ENCODE measurements around the gene LCE1B. TPM values are rescaled to one million over a fixed set of nuclear protein-coding genes. Genes with fewer than 3 reads are reported as not detected.

Gene LCE1B
- total and polyA plus RNA-seq, 10 of the 15 experiments (the other 5 are each of a cell fraction or from before 2014, with no cell fraction given): 0.13 to 3.3 (median 0.60) TPM; not detected in 2

DNA sequence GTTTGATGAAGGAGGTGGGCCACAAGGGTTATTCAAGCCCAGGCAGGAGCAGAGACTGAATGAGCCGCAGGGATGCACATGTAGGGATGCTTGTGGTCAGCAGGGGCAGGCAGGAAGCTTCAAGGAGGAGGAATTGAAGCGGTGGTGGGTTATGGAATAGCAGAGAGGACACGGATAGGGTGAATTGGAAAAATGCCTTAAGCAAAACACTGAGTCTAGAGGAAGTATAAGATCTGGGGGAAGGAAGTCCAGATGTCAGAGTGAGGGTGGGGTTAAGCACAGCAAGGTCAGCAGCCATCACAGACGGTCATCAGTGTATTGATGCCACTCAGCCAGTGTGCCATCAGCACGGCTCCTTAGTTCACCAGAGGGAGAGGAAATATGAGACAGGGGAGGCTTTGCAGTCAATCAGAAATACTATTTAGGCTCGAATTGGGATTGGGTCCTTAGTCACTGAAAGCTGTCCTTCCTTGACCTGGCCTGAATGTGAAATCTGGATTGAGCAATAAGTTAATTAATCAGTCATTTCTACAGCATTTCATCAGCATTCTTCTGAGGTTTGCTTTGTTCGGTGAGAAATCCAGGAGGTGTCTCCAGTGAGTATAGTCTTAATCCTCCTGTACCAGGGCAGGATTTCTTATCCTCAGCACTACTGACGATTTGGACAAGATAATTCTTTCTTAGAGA lies 42.8 kb upstream of the LCE1B start:
- H3K4me3 ChIP-seq: no peak overlapping the region
- FAIRE-seq: no peak
- H4K20me1 ChIP-seq (ENCODE audit: control insufficient read depth, insufficient read depth): no peaks in the 10 kb centered on the region
- intact Hi-C loops (cut with micrococcal nuclease; ENCODE audit: unreplicated experiment): no loop called here
- SMC1A ChIA-PET (ENCODE audit: uncharacterized antibody, unreplicated experiment): interaction anchor here (0.8 kb wide), 1 partner anchor 10 kb away, joined by 3 read pairs; no protein-coding TSS in a partner anchor
- no peak for DNase-seq (ENCODE audit: low read depth, low spot score)
- 5% methylated on average over 8 of the region's 8 CpGs for WGBS (ENCODE audit: insufficient coverage, insufficient replicate concordance, low lambda C conversion rate, missing lambda C conversion rate)
- no peak for ATAC-seq
- H3K4me1 ChIP-seq (ENCODE audit: control insufficient read depth, insufficient read depth, low read length): no peaks in the 10 kb centered on the region
- H3K27ac ChIP-seq (ENCODE audit: control insufficient read depth, insufficient read depth): no peak overlapping the region
- CTCF ChIA-PET: interaction anchor here (1.5 kb wide), 1 partner anchor 117 kb away, joined by 3 read pairs; no protein-coding TSS in a partner anchor
- H3K9ac ChIP-seq (ENCODE audit: control insufficient read depth, insufficient read depth, low read length): no peak overlapping the region
- no peaks in the 10 kb centered on the region for H3K9me3 ChIP-seq (replicated peaks; ENCODE audit: control insufficient read depth, insufficient read depth, low read length)
- H2AFZ ChIP-seq (ENCODE audit: control insufficient read depth, low read depth, low read length): no peak overlapping the region
- POLR2A ChIA-PET: no interaction called here
- TF ChIP-seq, protein P1, sequence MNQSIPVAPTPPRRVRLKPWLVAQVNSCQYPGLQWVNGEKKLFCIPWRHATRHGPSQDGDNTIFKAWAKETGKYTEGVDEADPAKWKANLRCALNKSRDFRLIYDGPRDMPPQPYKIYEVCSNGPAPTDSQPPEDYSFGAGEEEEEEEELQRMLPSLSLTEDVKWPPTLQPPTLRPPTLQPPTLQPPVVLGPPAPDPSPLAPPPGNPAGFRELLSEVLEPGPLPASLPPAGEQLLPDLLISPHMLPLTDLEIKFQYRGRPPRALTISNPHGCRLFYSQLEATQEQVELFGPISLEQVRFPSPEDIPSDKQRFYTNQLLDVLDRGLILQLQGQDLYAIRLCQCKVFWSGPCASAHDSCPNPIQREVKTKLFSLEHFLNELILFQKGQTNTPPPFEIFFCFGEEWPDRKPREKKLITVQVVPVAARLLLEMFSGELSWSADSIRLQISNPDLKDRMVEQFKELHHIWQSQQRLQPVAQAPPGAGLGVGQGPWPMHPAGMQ (IDR thresholded peaks at IDR 0.05; ENCODE audit: borderline replicate concordance): no peak
- TF ChIP-seq RAD51 (IDR thresholded peaks at IDR 0.05) (no peak), SRF (IDR thresholded peaks at IDR 0.05; ENCODE audit: low read depth in 2 of 2, low read length in 2 of 2) (no peak), IKZF2 (IDR thresholded peaks at IDR 0.05) (no peak), RFX5 (IDR thresholded peaks at IDR 0.05; ENCODE audit: low read depth, low read length) (no peak), IRF3 (IDR thresholded peaks at IDR 0.05) (no peak), EZH2 (IDR thresholded peaks at IDR 0.05; ENCODE audit: borderline replicate concordance, control insufficient read depth, low read depth, low read length) (no peak), USF2 (IDR thresholded peaks at IDR 0.05; ENCODE audit: borderline replicate concordance, low read depth, low read length) (no peak), ZZZ3 (IDR thresholded peaks at IDR 0.05; ENCODE audit: control insufficient read depth, insufficient read length, low read depth) (no peak), SMAD1 (IDR thresholded peaks at IDR 0.05; ENCODE audit: low read depth, partially characterized antibody) (no peak), GATAD2B (conservative IDR thresholded peaks at IDR 0.05; ENCODE audit: low read depth) (no peak), CREB1 (IDR thresholded peaks at IDR 0.05; ENCODE audit: low read depth) (no peak), HDGF (IDR thresholded peaks at IDR 0.05) (no peak)
- no peaks in the 10 kb centered on the region for H3K79me2 ChIP-seq (ENCODE audit: control insufficient read depth, insufficient read depth, low read length)
- H3K36me3 ChIP-seq (ENCODE audit: control insufficient read depth in 2 of 2, insufficient read depth in 2 of 2, low read length in 1 of 2): no peaks in the 10 kb centered on the region
- no peak overlapping the region for H3K4me2 ChIP-seq (ENCODE audit: control insufficient read depth, insufficient read depth)
- RAD21 ChIA-PET (ENCODE audit: unreplicated experiment): no interaction called here
- no peaks in the 10 kb centered on the region; a peak in 1 of 4 replicates for H3K27me3 ChIP-seq (replicated peaks in 1 of 2; ENCODE audit: control insufficient read depth in 2 of 2, insufficient read depth in 2 of 2, low read length in 1 of 2)
- no TSS peak for BruUV-seq (replicated peaks)
- in situ Hi-C loops (cut with MboI): no loop called here

All from GM12878 (cell line).